HG03066 (cell line): Measurements from ENCODE around the gene NKPD1.

Source experiments
- ATAC-seq: cut with Tn5 transposase; IDR thresholded peaks from one replicate; pipeline ENCODE4 v1.9.1; 2021; ENCODE audit warnings: low read depth; ENCODE audit not compliant: unreplicated experiment

The NKPD1 gene

DNA sequence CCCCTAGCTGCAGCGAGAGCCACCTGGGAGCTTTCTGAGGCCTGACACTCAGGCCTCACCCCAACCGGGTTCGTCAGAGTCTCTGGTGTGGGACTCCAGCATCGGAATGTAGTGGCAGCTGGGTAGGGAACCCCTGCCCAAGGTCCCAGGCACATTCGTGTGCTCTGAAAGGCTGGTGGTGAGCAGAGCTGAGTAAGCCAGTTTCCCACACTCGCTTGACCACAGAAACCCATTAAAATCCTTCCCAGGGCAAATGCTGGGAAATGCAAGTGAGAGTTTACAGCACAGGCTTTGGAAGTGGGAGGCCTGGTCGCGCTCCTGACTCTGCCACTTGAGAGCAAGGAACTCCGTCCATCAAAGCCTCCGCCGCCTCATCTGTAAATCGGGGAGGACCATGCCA is 13.0 kb upstream of the NKPD1 start:
- no peak for ATAC-seq

DNA sequence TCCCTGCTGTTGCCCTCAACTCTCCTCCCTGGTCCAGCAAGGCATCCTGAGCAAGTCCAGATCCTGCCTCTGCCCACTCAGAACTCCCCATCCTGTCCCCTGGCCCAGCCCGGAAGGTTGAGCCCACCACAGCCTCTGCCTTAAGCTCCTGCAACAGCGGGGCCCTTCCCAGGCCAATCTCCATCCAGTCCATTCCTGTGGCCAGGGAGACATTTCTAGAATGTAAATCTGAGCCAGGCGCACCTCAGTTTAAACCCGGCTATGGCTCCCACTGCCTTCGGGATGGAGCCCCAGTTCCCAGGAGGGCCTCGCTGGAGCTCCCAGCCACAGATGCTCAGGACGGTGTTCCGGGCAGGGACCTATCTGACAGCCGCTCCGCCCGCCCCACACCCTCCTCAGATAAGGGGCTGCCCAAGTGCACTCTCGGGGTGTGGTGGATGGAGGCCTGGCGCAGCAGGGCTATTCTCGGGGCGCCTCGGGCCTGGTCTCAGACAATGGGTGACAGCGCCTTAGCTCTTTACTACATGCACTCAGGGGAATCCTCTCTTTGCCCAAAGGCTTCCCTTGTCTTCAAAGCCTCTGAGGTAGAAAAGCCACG is 11.9 kb upstream of the NKPD1 start:
- ATAC-seq, result no peak

- no peak for ATAC-seq
These were observed 11.4 kb upstream of the NKPD1 start for GRCh38 chr19:45172173-45172572.

DNA sequence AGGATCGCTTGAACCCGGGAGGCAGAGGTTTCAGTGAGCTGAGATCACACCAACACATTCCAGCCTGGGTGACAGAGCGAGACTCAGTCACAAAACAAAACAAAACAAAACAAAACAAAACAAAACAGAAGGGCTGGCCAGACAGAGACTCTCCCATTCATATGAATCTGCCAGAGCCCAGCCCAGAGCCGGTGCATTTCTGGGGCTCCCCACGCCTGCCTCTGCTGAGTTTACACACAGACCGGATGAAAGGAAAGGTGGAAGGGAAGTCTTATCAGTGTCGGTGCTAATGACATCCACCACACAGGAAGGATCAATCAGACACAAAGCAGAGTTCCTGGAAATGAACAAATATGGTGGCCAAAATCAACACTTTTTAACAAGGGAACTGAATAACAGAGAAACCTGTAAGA is 10.4 kb upstream of the NKPD1 start:
- no peak for ATAC-seq

GRCh38 chr19:45170146-45171106 is 9.6 kb upstream of the NKPD1 start:
- ATAC-seq, result no peak

DNA sequence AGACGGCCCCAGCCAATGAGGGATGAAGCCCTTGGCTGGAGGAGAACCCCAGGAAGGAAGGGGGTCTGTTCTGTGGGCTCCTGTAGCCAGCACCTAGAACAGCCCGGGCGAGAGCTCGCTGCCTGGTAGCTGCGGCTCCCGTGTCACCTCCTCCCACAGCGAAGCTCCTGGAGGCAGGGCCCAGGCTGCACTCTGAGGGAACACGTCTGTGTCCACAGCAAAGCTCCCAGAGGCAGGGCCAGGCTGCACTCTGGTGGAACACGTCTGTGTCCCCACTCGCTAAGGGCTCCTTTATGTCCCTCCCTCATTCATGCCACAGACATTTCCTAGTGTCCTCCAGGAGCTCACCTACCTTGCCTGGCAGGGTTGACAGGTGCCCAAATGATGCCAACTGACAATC is 8.8 kb upstream of the NKPD1 start:
- ATAC-seq, result no peak

DNA sequence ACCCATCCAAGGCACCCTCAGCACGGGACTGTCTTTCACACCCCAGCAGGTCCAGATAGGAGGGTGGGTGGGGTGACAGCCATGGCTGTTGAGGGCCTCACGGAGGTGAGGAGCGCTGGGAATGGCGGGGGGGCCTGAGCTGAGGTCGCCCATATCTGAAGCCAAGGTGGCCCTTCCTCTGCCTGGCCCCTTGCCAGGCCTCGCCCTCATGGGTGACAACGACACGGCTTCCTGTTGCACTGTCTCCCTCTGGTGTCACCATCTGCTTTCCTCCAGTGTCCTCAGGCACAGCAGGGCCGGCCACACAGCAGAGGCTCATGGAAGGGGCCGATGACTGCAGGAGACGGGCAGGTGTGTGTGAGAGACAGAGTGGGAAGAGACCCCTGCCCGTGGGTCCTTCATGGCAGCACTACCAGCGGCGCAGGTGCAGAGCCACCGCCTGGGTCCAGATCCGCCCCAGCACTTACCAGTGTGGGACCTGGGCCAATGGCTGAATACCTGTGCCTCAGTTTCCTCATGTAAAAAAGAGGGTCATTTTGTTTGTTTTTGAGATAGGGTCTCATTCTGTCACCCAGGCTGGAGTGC is 8.1 kb upstream of the NKPD1 start:
- ATAC-seq, result no peak

GRCh38 chr19:45166723-45167252 is 6.0 kb upstream of the NKPD1 start:
- no peak for ATAC-seq

GRCh38 chr19:45164577-45165335 is 4.0 kb upstream of the NKPD1 start:
- peak; percentile 68 for ATAC-seq

- ATAC-seq, result no peak
These were observed 3.1 kb upstream of the NKPD1 start for GRCh38 chr19:45163751-45164460.

DNA sequence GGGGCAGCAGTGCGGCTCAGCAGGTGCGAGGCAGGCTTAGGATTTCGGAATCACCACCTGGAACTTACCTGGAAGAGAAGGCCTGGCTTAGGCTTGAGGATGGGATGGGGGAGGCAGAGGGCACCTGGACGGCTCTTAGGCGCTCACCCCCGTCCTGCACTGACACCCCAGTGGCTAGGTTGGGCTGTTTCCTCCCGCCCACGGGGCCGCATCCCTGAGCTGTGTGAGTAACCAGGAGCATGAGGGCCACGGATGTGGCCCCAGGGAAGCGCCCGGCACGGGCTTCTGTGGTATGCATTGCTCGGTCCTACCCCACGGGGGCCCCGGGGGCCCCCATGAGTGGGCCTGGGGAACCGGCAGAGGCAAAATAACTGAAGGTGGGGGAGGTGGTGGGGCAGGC is 2.4 kb upstream of the NKPD1 start:
- ATAC-seq, result no peak

- ATAC-seq, result no peak
These were observed 1.9 kb upstream of the NKPD1 start for GRCh38 chr19:45162608-45163143.

GRCh38 chr19:45161738-45162607 is 1.2 kb upstream of the NKPD1 start:
- no peak for ATAC-seq

DNA sequence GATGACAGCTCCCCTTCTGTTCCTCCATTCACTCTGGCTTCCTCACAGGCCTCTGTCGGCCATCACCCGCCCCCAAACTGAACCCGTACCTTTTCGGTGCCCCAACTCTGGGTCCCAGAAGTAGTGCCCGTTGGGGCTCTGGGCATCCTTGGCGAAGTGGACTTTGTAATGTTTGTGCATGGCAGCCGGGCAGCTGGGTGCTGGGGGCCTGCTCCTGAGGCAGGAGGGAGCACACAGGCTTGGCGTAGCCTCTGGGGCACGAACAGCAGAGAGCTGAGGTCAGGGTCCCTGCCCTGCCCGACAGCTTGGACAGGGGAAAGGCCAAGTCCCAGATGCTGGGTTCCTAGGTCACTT is 834 bp downstream of the NKPD1 start:
- ATAC-seq, result no peak

DNA sequence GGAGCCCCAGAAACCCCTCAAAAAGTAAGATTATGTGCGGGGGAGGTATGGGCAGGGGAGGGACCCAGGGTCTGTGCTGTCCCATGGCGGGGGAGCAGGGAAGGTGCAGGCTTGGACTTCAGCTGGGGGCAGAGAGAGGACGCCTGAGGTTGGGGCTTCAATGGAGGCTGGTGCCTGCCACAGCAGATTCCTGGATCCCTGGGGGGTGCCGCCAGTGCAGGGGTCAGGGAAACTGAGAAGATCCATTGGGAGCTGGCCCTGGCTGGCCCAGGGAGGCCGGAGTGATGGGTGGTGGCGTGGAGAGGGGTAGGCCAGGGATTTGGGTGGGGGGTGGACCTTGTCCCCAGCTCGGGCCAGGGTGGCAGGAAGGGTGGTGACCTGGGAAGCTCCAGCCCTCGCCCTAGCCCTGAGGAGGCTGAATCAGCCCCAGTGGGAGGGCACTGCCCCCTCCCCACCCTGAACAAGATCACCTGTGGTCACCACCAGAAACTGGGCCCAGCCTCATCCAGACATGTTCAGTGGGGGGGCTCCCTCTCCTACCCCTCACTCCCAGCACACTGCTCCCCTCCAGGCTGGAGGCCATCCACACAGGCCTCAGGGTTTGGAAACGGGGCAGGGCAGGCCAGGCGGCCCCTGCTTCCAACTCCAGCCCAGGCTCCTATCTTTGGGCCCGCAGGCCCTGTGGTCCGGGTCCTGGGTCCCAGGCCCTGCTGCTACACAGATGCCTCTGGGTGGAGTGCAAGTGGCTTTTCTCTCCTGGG is 1.4 kb downstream of the NKPD1 start:
- ATAC-seq, result no peak

DNA sequence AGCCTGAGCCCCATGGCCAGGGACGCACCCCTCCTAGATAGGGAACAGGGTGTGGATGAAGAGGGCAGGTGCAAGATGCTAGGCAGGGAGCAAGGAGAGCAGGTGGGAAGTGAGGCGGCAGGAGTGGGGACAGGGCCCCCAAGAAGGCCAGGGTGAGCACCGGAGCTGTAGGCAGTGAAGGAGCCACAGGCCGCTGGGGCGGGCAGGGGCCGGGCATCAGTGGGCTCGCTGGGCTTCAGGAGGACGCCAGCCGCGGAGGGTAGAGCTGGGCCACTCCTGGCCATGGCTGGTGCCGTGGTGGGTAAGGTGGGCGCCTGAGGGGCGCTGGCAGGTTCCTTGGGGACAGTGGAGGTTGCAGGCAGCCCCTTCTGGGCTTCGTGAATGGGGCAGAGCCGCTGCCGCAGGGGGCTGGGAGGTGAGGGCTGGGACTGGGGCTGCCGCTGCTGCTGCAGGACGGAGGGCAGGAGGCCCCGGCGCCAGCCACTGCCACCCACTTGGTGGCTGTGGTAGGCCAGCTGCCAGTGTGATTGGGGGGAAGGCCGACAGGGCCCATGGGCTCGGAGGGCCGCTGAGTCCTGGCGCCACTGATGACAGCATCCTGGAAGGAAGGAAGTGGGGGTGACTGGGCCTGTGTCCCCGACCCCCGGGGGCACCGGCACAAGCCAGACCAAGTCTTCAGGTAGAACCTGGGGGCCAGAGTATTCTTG is 2.1 kb downstream of the NKPD1 start:
- ATAC-seq, result no peak

DNA sequence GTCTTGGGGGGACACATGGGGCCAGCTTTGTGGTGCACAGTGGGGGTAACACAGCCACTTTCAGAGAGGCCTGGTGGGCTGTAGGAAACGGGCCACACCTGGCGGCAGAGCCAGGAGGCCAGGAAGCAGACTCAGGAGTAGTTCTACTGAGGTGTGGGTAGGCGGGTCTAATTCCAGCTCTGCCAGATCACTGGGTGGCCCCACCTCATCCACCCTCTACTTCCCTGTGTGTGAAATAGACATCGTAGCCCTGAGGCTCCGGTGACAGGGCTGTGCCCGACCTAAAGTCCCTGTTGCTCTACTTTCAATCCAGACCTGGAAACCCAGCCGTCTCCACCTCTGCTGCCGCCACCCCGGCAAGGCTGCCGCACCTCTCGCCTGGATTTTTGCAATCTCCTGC is 4.0 kb downstream of the NKPD1 start:
- no peak for ATAC-seq
